GM18861 (cell line): Measurements from ENCODE around the gene MR1.

Experiments
- ATAC-seq: cut with Tn5 transposase; IDR thresholded peaks from one replicate; pipeline ENCODE4 v1.9.1; 2021; ENCODE audit not compliant: unreplicated experiment

MR1 gene

GRCh38 chr1:181033799-181034451 lies at the start of gene MR1:
MR1 (plus strand) TSS chr1:181033983; CDS start chr1:181034008, 25 bp downstream.
- peak; percentile 90 for ATAC-seq

DNA sequence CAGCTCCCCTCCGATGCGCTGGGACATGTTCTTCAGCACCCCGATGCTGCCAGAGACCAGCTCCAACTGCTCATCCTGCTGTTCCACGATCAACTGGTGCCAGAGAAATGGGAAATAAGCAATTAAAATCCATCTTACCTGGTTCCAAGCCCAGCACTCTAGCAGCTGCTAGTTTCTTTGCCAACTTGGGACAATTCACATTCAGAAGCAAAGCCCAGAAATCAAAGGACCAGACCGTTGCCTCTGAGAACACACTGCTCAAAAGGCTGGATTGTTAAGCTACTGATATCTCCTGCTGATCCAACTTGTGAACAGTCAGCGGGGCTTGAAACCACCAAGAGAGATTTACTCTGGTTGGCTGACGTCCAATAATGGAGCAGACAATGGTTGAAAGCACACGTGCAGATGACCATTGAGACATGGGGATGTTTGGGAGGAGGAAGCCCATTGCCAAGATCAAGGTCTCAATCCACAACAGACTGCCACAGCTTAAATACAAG lies 45.5 kb upstream of the MR1 start:
- ATAC-seq = no peak

DNA sequence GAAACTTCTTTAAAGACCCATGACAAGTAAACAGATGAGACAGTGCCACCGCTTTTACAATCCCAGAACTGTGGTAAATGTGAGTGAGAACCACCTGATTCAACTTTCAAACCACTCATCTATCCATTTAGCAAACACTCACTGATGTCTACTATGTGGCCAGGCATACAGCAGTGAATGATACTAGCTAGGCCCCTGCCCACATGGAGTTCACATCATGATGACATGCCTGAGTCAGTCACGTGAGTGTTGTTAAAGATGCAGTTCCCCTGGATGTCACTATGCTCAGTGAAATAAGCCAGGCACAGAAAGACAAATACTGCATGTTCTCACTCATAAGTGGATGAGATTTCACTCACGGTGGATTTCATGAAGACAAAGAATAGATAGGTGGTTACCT lies 39.5 kb upstream of the MR1 start:
- ATAC-seq = no peak

GRCh38 chr1:180997843-180998504 lies 35.8 kb upstream of the MR1 start:
- ATAC-seq = no peak

DNA sequence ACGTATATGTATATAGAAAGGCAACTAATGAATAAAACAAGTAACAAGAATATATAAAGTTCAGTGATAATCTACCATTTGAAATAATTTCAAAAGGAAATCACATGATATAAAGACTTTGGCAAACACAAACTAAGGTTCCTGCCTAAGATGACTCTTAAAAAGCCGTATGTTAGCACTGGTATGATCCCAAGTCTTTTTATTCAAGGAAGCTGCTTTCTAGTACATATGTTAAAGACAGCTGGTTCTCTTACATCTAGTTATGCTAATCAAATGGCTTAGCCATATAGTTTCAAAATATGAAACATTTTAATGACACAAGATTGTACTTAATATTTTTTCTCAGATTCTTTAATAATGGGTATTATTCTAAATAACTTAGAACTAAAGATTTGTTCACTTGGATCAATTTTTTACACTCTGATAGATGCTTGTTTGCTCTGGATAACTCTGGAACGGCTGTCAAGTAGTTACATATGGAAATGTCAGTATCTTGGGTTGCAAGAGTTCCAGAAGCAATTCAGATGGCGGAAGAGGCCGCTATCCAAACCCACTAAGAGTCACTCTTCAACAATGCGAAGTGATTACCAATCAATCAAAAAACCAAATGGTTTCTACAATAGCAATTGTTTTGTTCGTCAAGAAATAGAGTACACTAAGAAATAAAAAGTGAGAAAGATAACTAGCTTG lies 32.5 kb upstream of the MR1 start:
- ATAC-seq = no peak

DNA sequence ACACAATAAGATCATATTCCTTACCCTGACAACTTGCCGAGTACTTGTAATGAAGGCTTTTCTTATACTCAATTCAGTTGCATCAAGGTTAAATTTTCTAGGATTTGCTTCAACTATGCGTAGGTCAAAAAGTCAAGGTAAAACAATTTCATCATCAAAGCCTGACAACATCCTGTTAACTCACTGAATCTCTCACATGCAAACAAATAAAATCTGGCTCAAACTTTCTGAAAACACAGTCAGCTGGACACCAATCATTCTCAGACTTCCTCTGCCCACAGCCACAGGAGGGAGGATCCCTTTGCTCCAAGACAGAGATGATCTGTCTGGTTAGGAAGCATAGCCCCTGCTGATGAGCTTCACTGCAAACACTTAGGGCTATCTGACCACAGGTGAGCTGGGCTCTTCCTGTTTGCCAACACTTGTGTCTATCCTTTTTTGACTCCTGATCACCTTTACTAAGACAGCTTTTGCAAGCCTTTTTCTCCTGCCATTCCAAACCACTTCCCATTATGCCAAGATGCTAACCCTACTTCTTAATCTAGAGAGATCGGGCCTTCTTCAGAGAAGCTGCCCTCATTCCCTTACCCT lies 31.1 kb upstream of the MR1 start:
- no peak for ATAC-seq

DNA sequence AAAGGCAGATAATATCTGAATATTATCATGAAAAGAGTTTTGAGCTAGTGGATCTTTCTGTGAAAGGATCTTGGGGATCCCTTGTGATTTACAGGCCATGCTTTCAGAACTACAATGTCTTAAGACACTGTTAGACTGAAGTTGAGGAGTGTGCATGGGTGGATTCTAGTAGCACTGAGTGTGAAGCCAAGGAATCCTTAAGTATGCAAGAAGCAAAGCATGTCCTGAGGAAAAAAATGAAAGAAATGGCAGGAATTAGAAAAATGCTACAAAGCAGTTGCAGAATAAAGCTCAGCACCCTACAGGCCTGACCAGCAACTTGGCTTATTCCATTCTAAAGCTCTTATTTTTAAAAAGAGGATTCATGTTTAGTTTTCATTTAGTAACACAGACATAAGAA lies 23.0 kb upstream of the MR1 start:
- ATAC-seq = no peak

DNA sequence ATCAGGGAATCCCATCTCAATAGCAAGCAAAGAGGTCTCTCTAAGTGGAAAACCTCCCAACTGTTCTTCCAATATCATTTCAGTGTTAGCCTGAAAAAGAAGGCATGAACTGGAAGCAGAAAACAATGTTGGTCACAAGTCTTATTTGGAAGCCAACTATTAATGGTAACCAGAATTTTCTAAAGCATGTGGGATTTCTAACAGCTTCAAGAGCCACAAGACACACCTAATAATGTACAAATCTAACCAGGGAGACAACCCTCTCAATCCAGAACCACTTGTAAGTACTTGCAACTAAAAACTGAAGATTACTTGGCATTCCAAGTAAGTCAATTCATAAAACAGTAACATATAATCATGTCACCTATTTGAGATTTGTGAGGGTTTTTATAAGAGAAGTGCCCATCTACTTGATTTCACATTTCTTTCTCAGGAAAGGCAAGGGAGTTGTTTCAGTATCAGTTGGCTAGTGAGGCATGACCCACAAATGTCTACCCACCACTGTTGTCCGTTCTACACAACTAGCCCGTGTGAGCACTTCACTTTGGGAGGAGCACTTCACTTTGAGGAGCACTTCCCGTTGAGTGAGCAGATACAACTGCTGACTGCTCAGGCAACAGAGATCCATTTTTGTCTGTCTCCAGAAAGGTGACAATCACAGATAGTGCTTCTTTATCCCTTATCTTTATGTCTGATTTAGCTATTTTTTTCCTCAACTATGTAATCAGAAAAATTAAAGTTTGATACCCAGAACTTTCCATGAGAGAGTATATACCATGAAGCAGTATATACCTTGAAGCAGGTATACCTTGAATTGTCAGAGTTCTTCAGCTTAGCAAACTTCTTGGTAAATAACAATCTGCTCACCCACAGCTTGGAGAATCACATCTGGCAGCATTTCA lies 22.2 kb upstream of the MR1 start:
- no peak for ATAC-seq

GRCh38 chr1:181012203-181012745 lies 21.5 kb upstream of the MR1 start:
- no peak for ATAC-seq

- ATAC-seq = no peak
These were observed 20.6 kb upstream of the MR1 start for GRCh38 chr1:181013144-181013543.

GRCh38 chr1:181014477-181015250 lies 19.1 kb upstream of the MR1 start:
- ATAC-seq = no peak

DNA sequence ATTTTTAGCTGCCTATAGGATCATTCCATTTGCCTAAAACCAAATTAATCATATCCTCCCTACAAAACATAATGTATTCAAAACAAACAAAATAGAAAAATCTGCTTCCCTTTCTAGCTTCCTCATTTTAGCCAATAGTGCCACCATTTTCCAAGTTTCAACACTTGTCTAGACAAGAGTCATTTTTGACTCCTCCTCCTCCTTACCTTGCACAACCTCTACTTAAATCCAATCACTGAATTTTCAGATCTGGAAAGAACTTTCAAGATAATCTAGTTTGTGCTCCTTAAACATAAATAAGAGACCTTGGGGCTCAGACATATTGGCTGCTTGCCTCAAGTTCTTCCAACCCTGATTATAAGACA lies 18.6 kb upstream of the MR1 start:
- no peak for ATAC-seq

- ATAC-seq = no peak
These were observed 17.2 kb upstream of the MR1 start for GRCh38 chr1:181016563-181016962.

DNA sequence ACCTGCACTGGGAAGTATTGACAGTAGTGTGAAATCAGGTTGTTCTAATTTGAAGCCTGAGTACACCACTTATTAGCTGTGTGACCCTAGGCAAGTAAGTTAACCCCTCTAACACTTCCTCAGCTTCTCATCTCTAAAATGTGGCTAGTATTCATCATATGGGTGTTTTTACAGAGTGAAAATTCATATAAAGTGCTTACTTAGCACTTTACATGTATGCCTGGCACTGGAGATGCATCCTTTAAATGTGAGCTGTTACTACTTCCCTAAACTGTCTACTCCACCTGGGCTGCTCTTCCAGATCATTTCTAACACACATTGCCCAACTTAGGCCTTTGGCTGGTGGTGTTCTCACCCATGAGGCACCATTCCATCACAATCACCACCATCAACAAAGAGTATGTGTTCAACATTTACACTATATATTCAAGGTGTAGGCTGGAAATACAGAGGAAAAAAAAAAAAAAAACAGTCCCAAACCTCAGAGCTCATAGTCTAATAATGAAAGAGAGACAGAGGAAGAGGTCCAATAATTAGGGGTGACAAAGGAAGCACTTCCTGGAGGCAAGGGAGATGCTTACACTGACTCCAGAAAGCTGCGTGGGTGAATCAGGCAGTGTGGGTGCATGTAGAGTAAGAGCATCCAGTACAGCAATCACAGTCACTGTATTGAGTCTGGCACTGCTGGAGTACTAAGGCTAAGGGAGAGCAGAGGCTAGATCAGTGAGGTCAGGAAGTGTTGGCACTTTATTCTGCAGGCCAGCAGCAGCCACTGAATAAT lies 14.7 kb upstream of the MR1 start:
- no peak for ATAC-seq

- no peak for ATAC-seq
These were observed 12.6 kb upstream of the MR1 start for GRCh38 chr1:181021159-181021558.

DNA sequence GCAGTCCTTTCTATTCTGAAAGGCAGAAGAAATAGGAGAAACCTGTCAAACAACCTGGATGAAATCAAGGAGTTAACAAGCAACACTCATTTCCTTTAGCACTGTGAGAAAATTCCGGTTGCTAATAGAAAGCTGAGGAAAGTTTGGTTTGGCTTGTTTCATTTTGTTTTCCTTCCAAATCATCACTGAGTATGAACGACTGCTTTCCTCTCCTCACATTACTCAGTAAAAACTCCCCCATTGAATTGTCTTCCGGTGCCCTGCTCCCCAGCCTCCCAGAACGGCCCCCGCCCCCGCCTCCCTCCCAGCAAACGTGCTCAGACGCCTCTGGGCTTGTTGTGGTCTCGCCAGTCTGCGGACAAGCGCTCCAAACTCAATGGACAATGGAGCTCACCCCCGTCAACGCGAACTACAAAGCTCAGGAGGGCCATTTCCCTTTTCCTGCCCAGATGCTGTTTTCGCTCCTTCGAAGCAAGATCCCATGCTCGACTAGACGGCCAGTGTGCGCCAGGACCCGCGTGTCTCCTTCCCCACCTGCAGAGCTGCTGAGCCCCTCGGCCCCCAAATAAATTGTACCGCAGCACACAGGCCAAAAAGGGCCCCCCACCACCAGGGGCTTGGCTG lies 11.9 kb upstream of the MR1 start:
- ATAC-seq = peak; percentile 32

DNA sequence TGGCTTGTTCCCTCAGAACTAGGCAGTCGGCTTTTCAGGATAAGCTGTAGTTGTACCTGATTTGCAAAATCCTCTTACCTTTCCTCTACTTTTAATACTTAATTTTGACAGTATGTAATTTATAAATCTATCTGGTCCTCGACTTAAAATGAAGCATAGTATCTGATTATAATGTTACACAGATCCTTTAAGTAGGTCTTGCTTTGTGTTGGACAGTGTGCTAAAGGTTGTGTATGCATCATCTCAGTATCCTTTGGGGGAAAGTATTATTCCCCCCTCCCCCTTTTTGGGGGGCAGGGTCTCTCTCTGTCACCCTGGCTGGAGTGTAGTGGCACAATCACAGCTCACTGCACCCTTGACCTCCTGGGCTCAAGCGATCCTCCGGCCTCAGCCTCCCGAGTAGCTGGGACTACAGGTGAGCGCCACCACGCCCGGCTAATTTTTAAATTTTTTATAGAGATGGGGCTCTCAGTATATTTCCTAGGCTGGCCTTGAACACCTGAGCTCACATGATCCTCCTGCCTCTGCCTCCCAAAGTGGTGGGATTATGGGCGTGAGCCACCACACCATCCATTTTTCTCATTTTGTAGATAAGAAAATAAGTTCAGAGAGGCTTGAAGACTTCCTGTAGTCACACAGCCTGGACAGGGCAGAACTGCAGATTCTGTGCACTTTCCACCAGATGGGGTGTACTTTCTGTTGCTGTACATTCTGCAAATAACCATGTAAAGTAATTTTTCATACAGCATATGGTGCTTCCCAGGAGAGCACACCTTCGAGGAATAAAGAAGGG lies 10.3 kb upstream of the MR1 start:
- peak; percentile 8 for ATAC-seq

GRCh38 chr1:181028196-181028595 lies 5.6 kb upstream of the MR1 start:
- ATAC-seq = no peak
